ENCODE data around the gene CGRRF1. TPM values are rescaled to one million over a fixed set of nuclear protein-coding genes. Genes with fewer than 3 reads are reported as not detected.

Gene CGRRF1
- total and polyA plus RNA-seq, 2 of the 13 experiments (the other 11 are each of a cell fraction or from before 2014, with no cell fraction given) = 16.8 to 18.2 TPM

DNA sequence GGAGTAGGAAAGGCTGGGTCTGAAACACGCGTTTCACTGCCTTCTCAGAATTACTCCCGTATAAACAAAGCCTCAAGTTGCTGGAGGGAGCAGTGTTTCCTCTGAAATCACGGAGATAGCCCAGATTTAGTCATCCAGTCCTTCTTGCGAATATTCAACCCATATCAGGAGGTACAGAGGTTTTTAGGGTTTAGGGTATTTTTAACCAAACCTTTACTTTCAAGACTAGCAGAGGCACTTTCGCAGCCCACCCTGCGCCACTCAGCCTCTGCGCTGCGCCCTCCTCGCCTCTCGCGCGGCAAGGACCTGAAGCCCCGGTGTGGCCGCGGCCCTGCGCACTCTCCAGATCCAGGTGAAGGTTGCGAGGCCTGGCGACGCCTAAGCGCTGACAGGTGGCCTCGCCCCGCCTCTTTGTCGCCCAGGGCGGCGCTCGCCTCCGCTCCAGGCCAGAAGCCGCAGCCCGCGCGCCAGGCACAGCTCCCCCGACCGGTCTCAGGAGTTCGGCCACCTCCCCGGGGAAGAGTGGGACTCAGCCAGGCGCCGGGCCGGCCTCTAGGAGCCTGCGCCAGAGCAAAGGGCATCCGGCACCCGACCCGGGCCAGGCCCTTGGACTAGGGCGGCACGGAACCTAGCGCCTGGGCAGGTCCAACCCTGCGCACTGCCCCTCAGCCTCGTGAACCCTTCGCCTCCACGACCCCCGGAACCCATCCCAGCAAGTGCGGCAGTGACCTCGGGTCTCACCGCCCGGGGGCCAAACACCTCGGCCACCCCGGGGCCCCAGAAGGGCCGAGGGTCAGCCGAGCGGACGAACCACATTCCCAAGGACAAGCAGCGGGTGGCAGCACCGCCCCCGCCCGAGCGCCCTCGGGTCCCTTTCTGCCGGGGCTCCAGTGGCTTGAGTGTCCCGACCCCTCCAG lies 55.4 kb downstream of the CGRRF1 start (continued):
- TF ChIP-seq KAT7 (CRISPR knock-in tag; IDR thresholded peaks at IDR 0.05; ENCODE audit: borderline replicate concordance) (peak; percentile 67), ZNF7 (CRISPR knock-in tag; IDR thresholded peaks at IDR 0.05) (no peak), ADNP (CRISPR knock-in tag; IDR thresholded peaks at IDR 0.05) (no peak), TCF12 (IDR thresholded peaks at IDR 0.05) (no peak), TCF12 (CRISPR knock-in tag; IDR thresholded peaks at IDR 0.05) (no peak), ELF1 (CRISPR knock-in tag; IDR thresholded peaks at IDR 0.05) (no peak; the same call in 1 of the 2 replicates), ZNF792 (CRISPR knock-in tag; IDR thresholded peaks at IDR 0.05) (peak; percentile 40; the same call in 1 of the 2 replicates), RFX1 (IDR thresholded peaks at IDR 0.05) (no peak), CHCHD3 (CRISPR knock-in tag; IDR thresholded peaks at IDR 0.05) (no peak; the same call in 1 of the 2 replicates), JUND (CRISPR knock-in tag; IDR thresholded peaks at IDR 0.05) (no peak), ATAD3A (CRISPR knock-in tag; IDR thresholded peaks at IDR 0.05) (no peak), NR2F1 (CRISPR knock-in tag; IDR thresholded peaks at IDR 0.05) (peak; percentile 55 to 74; a peak in 3 of 4 replicates), SIN3B (IDR thresholded peaks at IDR 0.05; ENCODE audit: low read length) (no peak)
- TF ChIP-seq, protein P1, sequence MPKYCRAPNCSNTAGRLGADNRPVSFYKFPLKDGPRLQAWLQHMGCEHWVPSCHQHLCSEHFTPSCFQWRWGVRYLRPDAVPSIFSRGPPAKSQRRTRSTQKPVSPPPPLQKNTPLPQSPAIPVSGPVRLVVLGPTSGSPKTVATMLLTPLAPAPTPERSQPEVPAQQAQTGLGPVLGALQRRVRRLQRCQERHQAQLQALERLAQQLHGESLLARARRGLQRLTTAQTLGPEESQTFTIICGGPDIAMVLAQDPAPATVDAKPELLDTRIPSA (CRISPR knock-in tag; IDR thresholded peaks at IDR 0.05; ENCODE audit: borderline replicate concordance) = peak; percentile 77; the same call in 1 of the 2 replicates
- TF ChIP-seq, protein P2, sequence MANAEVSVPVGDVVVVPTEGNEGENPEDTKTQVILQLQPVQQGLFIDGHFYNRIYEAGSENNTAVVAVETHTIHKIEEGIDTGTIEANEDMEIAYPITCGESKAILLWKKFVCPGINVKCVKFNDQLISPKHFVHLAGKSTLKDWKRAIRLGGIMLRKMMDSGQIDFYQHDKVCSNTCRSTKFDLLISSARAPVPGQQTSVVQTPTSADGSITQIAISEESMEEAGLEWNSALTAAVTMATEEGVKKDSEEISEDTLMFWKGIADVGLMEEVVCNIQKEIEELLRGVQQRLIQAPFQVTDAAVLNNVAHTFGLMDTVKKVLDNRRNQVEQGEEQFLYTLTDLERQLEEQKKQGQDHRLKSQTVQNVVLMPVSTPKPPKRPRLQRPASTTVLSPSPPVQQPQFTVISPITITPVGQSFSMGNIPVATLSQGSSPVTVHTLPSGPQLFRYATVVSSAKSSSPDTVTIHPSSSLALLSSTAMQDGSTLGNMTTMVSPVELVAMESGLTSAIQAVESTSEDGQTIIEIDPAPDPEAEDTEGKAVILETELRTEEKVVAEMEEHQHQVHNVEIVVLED (CRISPR knock-in tag; IDR thresholded peaks at IDR 0.05; ENCODE audit: borderline replicate concordance) = 0 out of 2 replicates have a peak, but pooled peaks have one; percentile 54
- TF ChIP-seq, protein P3, sequence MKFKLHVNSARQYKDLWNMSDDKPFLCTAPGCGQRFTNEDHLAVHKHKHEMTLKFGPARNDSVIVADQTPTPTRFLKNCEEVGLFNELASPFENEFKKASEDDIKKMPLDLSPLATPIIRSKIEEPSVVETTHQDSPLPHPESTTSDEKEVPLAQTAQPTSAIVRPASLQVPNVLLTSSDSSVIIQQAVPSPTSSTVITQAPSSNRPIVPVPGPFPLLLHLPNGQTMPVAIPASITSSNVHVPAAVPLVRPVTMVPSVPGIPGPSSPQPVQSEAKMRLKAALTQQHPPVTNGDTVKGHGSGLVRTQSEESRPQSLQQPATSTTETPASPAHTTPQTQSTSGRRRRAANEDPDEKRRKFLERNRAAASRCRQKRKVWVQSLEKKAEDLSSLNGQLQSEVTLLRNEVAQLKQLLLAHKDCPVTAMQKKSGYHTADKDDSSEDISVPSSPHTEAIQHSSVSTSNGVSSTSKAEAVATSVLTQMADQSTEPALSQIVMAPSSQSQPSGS (CRISPR knock-in tag; IDR thresholded peaks at IDR 0.05) = no peak; the same call in 1 of the 2 replicates
- TF ChIP-seq, protein P4, sequence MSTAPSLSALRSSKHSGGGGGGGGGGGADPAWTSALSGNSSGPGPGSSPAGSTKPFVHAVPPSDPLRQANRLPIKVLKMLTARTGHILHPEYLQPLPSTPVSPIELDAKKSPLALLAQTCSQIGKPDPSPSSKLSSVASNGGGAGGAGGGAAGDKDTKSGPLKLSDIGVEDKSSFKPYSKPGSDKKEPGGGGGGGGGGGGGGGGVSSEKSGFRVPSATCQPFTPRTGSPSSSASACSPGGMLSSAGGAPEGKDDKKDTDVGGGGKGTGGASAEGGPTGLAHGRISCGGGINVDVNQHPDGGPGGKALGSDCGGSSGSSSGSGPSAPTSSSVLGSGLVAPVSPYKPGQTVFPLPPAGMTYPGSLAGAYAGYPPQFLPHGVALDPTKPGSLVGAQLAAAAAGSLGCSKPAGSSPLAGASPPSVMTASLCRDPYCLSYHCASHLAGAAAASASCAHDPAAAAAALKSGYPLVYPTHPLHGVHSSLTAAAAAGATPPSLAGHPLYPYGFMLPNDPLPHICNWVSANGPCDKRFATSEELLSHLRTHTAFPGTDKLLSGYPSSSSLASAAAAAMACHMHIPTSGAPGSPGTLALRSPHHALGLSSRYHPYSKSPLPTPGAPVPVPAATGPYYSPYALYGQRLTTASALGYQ (CRISPR knock-in tag; IDR thresholded peaks at IDR 0.05) = peak; percentile 73
- TF ChIP-seq, protein P5, sequence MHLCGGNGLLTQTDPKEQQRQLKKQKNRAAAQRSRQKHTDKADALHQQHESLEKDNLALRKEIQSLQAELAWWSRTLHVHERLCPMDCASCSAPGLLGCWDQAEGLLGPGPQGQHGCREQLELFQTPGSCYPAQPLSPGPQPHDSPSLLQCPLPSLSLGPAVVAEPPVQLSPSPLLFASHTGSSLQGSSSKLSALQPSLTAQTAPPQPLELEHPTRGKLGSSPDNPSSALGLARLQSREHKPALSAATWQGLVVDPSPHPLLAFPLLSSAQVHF (CRISPR knock-in tag; IDR thresholded peaks at IDR 0.05) = no peak

Measured in HepG2 (cell line).